Measurements from ENCODE around the gene SOX6.

DNA sequence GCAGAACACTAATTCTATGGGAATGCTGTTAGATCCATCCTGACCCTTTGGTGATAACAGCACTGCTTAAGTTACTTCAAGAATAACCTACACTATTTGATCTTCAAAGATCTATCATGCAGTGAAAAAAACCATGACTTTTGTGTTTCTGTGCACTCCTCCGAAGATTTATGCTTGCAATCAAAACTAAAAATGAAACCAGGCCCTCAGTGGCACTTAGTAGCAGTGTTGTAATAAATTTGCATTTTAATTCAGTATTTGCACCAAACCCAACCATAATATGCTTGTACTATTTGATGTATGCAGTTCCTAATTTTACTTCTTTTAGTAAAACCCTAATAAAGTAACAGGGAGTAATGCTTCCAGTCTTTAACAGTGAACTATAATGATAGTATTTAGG lies 130.7 kb downstream of the SOX6 start:
- TF ChIP-seq, protein P1, sequence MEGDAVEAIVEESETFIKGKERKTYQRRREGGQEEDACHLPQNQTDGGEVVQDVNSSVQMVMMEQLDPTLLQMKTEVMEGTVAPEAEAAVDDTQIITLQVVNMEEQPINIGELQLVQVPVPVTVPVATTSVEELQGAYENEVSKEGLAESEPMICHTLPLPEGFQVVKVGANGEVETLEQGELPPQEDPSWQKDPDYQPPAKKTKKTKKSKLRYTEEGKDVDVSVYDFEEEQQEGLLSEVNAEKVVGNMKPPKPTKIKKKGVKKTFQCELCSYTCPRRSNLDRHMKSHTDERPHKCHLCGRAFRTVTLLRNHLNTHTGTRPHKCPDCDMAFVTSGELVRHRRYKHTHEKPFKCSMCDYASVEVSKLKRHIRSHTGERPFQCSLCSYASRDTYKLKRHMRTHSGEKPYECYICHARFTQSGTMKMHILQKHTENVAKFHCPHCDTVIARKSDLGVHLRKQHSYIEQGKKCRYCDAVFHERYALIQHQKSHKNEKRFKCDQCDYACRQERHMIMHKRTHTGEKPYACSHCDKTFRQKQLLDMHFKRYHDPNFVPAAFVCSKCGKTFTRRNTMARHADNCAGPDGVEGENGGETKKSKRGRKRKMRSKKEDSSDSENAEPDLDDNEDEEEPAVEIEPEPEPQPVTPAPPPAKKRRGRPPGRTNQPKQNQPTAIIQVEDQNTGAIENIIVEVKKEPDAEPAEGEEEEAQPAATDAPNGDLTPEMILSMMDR (IDR thresholded peaks at IDR 0.05): no peak
- no peak for TF ChIP-seq POLR2A (IDR thresholded peaks at IDR 0.05)
